GM06990 (cell line): ENCODE data around the gene GRM8.

Experiments
- DNase-seq: peaks from one replicate; pipeline ENCODE4 v3.0.0-alpha.2; 2011; ENCODE audit not compliant: insufficient read length; ENCODE audit errors: extremely low read depth
- H3K27me3 ChIP-seq: replicated peaks from 2 replicates; pipeline ENCODE4 v1.6.0; 2011; ENCODE audit warnings: low read length; ENCODE audit not compliant: control insufficient read depth, insufficient read depth
- H3K36me3 ChIP-seq: 2 replicates; pipeline ENCODE4 v1.5.1; 2011; ENCODE audit warnings: low read length; ENCODE audit not compliant: control insufficient read depth, insufficient read depth
- H3K4me3 ChIP-seq: replicated peaks from 2 replicates; pipeline ENCODE4 v1.5.1; 2011; ENCODE audit warnings: low read depth, mild to moderate bottlenecking, control low read depth, low read length
- CTCF ChIP-seq: IDR thresholded peaks from 2 replicates; pipeline ENCODE4 v1.5.1; 2011; ENCODE audit warnings: low read length, control low read depth, mild to moderate bottlenecking, inconsistent platforms; ENCODE audit not compliant: insufficient read depth, poor library complexity, severe bottlenecking

Gene GRM8

GRCh38 chr7:126818393-126819196 lies 434.1 kb downstream of the GRM8 start:
- Histone ChIP-seq H3K27me3 (no peaks in the 10 kb centered on the region), H3K4me3 (no peak overlapping the region), H3K36me3 (no peaks in the 10 kb centered on the region)
- DNase-seq, result no peak
- no peak for TF ChIP-seq CTCF

- Histone ChIP-seq H3K27me3 (no peaks in the 10 kb centered on the region), H3K36me3 (no peaks in the 10 kb centered on the region), H3K4me3 (no peak overlapping the region)
- no peak for DNase-seq
- TF ChIP-seq CTCF, result no peak
Observed at GRCh38 chr7:126809188-126809587, 443.6 kb downstream of the GRM8 start.

GRCh38 chr7:126806614-126807013 lies 446.1 kb downstream of the GRM8 start:
- H3K4me3 ChIP-seq, result no peak overlapping the region
- no peaks in the 10 kb centered on the region for H3K36me3 ChIP-seq
- no peaks in the 10 kb centered on the region for H3K27me3 ChIP-seq
- no peak for TF ChIP-seq CTCF
- DNase-seq, result no peak

- Histone ChIP-seq H3K36me3 (no peaks in the 10 kb centered on the region), H3K4me3 (no peak overlapping the region), H3K27me3 (no peaks in the 10 kb centered on the region)
- no peak for TF ChIP-seq CTCF
- no peak for DNase-seq
Observed at GRCh38 chr7:126805351-126805750, 447.4 kb downstream of the GRM8 start.

- no peaks in the 10 kb centered on the region for H3K36me3 ChIP-seq
- DNase-seq, result no peak
- no peak overlapping the region for H3K4me3 ChIP-seq
- TF ChIP-seq CTCF, result no peak
- no peaks in the 10 kb centered on the region for H3K27me3 ChIP-seq
Observed at GRCh38 chr7:126804604-126805003, 448.1 kb downstream of the GRM8 start.
